GM21723 (cell line): ENCODE results near the gene NFKB2.

Experiments used
- ATAC-seq: cut with Tn5 transposase; IDR thresholded peaks from one replicate; pipeline ENCODE4 v1.9.1; 2021; ENCODE audit warnings: mild to moderate bottlenecking, moderate library complexity; ENCODE audit not compliant: unreplicated experiment

Gene NFKB2

DNA sequence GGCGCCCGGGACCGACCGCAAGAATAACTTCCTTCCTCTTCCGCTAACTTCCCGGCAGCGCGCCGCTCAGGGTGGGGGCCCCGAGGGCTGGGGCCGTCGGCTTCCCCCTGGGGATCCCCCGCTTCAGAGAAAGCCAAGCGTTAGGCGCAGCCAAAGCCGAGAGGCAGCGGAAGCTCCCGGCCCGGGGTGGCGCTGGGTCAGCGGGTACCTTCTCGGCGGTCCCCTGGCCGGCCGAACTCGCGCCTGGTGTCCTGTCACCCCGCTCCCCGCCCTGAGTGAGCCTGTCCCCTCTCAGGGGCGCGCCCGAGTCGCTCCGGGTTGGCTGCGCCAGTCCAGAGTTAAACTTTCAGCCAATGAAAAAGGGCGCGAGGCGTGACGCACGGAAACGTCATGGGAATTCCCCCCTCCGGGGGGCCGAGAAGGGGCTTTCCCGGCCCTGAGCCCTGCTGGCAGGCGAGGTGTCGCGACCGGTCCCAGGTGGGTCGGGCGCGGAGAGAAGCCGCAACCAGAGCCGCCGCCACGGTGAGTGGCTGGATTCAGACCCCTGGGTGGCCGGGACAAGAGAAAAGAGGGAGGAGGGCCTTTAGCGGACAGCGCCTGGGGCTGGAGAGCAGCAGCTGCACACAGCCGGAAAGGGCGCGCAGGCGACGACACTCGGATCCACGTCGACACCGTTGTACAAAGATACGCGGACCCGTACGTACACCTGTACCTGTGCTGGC, 1.3 kb upstream of the NFKB2 start:
- peak; percentile 82 for ATAC-seq

DNA sequence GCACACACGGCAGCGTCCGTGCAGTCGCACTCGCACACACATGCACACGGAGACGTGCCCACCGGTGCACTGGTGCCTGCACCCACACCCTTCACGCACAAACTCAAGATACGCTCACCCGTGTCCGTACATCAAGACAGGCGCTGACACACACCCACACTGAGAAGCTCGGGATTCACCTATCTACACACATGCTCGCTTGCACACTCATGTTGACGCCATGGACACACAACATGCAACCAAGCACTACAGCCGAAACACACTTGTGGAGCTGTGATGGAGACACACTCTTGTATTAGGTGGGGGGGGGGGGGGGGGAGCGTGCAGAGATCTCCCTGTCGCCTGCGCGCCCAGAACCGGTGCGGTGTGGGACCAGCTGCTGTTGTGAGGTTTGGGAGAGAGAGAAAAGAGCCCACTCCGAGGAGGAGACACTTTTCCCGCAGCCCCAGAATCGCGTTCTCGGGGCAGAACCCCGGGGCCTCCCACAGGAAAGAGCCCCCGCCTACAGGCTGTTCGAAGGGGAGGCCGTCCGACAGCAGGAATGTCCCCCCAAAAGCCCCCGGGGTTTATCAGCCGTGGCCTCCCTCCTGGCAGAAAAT, 605 bp upstream of the NFKB2 start:
- peak; percentile 1 for ATAC-seq

DNA sequence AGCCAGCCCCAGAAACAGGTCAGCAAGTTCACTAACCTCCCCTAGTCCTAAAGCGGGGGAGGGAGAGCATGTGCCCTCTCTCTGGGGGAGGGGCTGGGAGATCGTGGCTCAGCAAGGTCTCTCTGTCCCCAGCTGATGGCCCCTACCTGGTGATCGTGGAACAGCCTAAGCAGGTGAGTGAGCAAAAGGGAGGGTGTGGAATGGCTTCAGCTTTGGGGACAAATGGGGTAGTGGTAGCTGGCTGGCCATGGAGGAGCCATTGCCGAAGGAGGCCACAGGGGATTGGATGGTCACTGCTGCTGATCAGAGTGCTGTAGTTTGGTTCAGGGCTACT, 779 bp downstream of the NFKB2 start:
- ATAC-seq, result no peak

DNA sequence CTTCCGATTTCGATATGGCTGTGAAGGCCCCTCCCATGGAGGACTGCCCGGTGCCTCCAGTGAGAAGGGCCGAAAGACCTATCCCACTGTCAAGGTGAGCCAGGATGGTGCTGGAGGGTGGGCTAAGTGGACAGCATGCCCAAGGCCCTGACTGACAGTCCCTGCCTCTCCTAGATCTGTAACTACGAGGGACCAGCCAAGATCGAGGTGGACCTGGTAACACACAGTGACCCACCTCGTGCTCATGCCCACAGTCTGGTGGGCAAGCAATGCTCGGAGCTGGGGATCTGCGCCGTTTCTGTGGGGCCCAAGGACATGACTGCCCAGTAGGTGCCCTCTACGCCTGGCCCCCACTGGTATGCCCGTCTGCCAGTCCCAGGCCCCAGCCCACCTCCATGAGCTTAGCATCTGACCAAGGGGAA, 1.2 kb downstream of the NFKB2 start:
- no peak for ATAC-seq

DNA sequence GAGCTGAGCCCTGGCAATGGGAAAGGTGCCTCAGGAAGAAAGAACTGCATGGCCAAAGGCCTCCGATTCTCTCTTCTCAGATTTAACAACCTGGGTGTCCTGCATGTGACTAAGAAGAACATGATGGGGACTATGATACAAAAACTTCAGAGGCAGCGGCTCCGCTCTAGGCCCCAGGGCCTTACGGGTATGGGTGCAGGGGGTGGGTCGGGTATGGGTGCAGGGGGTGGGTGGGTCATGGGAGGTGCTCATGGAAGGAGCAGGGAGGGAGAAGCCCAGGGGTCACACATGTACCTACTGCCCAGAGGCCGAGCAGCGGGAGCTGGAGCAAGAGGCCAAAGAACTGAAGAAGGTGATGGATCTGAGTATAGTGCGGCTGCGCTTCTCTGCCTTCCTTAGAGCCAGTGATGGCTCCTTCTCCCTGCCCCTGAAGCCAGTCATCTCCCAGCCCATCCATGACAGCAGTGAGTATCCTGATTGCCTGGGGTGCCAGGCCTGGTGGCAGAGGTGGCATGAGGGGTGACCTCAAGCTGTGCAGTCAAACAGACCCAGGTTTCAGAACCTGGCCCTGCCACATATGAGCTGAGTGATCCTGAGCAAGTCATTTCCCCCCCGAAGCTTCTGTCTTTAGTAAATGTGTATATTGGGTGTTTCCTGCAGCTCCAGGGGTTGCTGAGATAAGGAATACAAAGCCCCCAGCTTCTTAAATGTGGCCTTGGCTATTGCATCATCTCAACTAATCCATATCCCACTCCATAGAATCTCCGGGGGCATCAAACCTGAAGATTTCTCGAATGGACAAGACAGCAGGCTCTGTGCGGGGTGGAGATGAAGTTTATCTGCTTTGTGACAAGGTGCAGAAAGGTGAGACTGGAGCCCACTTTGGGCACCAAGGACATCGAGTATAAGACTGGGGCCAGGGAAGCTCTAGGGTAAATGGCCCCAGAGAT, 2.0 kb downstream of the NFKB2 start:
- ATAC-seq, result no peak

DNA sequence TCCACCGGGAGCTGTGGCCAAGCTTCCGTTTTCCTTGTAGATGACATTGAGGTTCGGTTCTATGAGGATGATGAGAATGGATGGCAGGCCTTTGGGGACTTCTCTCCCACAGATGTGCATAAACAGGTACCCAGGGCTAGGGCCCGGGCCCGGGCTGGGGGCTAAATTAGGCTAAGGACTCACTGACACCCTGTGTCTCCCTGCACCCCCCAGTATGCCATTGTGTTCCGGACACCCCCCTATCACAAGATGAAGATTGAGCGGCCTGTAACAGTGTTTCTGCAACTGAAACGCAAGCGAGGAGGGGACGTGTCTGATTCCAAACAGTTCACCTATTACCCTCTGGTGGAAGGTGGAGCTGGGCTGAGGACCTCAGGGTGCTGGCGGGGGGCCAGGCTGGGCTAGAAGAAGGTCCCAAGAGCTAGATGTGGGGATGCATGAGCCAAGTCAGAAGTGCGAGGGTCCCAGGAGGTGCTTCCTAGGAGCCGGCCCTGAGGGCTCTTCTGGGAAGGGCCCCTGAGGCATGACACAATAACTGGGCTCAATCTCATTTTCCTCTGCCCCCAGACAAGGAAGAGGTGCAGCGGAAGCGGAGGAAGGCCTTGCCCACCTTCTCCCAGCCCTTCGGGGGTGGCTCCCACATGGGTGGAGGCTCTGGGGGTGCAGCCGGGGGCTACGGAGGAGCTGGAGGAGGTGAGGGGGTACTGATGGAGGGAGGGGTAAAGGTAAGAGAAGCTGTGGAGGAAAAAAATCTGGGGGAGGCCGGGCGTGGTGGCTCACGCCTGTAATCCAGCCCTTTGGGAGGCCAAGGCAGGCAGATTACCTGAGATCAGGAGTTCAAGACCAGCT, 2.9 kb downstream of the NFKB2 start:
- no peak for ATAC-seq

DNA sequence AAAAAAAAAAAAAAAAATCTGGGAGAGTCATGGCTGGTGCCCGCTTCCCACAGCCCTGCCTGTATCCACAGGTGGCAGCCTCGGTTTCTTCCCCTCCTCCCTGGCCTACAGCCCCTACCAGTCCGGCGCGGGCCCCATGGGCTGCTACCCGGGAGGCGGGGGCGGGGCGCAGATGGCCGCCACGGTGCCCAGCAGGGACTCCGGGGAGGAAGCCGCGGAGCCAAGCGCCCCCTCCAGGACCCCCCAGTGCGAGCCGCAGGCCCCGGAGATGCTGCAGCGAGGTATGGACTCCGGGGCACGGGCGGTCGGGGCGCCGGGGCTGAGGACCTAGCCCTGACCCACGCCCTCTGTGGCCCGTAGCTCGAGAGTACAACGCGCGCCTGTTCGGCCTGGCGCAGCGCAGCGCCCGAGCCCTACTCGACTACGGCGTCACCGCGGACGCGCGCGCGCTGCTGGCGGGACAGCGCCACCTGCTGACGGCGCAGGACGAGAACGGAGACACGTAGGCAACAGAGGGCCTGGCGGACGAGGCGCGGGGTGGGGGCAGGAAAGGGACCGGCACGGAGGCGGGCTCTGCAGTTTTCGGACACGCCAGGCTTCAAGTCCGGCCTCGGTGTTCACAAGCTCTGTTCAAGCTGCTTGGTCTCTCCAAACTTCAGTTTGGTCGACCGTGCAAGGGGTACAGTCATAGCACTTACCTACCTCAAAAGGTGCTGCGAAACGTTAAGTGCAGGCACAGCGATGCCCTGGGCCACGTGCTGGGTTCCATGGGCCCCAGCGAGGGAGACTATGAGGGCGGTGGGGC, 3.9 kb downstream of the NFKB2 start:
- ATAC-seq, result peak; percentile 50

DNA sequence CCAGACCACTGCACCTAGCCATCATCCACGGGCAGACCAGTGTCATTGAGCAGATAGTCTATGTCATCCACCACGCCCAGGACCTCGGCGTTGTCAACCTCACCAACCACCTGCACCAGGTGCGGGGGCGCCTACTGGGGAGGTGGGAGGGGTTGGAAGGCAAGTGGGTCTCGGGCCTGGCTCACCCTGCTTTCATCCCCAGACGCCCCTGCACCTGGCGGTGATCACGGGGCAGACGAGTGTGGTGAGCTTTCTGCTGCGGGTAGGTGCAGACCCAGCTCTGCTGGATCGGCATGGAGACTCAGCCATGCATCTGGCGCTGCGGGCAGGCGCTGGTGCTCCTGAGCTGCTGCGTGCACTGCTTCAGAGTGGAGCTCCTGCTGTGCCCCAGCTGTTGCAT, 4.6 kb downstream of the NFKB2 start:
- no peak for ATAC-seq

DNA sequence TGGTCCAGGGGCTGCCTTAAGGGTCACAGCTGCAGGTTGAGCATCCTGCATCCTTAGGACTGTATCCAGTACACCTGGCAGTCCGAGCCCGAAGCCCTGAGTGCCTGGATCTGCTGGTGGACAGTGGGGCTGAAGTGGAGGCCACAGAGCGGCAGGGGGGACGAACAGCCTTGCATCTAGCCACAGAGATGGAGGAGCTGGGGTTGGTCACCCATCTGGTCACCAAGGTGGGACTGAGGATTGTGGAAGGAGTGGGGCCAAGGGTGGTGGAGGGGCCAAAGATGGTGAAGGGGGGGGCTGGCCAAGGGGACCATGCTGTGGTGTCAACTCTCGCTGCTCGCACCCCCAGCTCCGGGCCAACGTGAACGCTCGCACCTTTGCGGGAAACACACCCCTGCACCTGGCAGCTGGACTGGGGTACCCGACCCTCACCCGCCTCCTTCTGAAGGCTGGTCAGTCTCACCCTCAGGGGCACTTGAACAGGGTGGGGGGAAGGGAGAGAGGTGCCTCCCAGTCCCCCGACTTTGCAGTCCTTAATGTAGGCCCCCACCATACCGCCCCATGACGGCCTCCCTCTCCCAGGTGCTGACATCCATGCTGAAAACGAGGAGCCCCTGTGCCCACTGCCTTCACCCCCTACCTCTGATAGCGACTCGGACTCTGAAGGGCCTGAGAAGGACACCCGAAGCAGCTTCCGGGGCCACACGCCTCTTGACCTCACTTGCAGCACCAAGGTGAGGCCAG, 5.3 kb downstream of the NFKB2 start:
- no peak for ATAC-seq

DNA sequence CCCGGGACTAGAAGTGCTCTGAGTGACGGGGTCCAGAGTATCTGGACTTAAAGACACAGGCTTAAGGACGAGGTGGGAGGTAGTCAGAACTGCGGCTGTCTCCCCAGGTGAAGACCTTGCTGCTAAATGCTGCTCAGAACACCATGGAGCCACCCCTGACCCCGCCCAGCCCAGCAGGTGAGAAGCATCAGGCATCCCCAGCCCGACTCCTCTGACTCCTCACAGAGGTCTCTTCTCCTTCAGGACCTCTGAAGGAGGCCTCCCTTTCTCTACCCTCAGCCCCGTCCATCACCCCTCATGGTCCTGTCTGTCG, 5.8 kb downstream of the NFKB2 start:
- no peak for ATAC-seq

DNA sequence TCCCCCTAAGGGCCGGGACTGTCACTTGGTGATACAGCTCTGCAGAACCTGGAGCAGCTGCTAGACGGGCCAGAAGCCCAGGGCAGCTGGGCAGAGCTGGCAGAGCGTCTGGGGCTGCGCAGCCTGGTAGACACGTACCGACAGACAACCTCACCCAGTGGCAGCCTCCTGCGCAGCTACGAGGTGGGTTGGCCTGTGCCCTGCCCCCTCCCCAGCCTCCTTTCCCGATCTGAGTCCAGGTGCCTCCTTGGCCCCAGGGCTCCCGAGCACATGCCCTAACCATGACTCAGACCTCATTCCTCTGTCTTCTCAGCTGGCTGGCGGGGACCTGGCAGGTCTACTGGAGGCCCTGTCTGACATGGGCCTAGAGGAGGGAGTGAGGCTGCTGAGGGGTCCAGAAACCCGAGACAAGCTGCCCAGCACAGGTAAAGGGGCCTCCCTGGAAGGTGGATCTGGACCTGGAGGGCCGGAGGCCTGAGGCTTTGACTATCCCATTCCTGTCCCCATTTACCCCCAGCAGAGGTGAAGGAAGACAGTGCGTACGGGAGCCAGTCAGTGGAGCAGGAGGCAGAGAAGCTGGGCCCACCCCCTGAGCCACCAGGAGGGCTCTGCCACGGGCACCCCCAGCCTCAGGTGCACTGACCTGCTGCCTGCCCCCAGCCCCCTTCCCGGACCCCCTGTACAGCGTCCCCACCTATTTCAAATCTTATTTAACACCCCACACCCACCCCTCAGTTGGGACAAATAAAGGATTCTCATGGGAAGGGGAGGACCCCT, 6.4 kb downstream of the NFKB2 start:
- no peak for ATAC-seq

DNA sequence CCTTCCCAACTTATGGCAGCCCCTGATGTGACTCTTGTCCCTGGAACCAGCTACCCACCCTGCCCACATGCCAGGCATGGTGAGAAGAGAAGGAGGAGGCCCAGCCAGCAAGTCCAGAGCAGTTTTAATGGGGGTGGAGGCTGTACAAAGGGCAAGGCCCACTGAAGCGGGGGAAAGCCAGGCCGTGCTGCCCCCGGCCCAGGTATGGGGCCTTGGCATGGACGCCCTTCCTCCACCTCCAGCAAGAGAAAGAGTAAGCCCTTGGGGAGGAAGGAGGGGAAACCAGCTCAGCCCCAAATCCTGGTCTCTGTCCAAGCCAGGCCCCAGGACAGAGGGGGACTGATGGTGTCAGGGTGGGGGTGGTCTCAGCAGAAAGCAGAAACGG, 7.0 kb downstream of the NFKB2 start:
- ATAC-seq, result no peak

DNA sequence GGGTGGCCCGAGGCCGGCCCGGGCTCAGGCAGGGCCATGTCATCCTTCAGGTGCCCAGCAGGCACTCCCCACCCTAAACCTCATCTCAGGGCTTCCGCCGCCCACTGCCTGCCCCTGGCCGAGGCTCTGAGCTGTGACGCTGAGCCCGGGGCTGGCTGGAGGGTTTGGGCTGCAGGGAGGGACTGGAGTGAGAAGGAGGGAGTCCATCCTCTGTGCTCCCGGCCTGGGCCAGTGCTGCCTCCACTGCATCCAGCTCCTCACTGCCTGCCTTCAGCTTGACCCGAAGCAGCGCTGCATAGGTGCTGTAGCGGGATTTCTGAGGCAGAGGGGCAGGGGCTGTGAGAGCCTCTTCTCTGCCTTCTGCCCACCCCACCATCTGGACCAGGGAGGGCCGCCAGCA, 7.6 kb downstream of the NFKB2 start:
- no peak for ATAC-seq

DNA sequence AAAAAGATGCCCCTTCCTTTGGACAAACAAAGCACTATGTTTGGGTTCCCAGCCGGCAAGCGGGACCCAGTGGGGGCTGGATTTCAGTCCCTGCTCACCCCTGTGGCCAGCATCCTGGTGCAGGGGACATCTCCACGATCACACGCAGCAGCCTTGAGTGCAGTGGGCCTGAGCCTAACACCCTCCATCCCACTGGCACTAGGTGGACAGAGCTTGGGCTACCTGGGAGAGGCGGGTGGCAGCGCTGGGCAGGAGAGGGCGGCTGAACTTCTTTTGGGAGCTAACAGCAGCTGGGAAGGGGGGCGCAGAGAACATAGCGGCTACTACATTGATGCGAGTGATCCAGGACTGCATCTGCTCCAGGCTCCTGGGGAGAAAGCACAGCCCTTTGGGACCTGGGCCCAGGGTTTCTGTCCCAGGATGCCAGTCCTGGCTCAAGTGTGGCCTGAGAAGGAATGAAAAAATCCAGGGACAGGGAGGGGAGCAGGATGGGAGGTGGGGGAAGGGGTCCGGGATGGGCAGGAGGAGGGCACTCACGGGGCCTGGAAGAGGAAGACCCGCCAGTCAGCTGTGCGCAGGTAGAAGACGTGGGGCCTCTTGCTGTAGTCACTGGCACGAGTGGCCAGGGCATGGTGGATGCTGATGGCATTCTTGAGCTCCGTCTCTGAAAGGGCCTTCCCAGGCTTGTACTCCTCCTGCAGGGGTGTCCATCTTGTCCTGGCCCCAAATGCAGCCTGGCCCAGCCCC, 9.0 kb downstream of the NFKB2 start:
- no peak for ATAC-seq

DNA sequence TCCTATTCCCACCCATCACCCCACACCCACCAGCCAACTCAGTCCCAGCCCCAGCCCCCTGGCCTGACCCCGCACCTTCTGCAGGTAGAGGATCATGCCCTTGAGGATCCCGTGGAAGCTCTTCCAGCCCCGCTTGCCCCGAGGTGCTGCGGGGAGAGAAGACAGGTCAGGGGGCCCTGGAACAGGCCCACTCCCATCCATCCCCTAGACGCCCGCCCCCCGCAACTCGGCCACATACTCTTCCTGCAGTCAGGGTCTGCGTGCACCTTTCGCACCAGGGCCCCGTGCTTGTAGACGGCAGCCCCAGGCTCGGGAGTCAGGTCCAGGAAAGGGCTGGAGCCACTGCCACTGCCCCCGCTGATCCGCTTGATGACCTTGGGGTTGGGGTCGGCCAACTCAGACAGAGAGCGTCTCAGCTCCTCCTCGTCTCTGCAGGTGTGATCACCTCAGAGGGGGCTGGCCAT, 9.6 kb downstream of the NFKB2 start:
- no peak for ATAC-seq

DNA sequence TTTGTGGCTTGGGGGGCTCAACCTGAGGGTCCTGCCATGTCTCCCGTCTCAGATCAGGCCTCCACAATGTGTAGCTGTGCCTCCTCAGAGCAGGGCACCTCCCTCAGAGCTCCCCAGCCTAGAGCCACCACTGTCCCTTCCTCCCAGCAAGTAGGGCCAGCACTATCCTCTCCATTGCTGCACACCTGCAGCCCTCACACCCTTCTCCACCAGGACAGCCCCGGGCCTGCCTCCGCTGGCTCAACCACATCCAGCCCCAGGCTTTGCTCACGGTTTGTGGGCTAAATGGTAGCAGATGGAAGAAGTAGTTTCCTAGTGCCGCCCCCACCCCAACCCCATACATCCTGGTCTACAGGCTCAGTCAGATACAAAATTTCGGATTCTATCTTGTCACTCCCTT, 10.1 kb downstream of the NFKB2 start:
- ATAC-seq, result no peak

DNA sequence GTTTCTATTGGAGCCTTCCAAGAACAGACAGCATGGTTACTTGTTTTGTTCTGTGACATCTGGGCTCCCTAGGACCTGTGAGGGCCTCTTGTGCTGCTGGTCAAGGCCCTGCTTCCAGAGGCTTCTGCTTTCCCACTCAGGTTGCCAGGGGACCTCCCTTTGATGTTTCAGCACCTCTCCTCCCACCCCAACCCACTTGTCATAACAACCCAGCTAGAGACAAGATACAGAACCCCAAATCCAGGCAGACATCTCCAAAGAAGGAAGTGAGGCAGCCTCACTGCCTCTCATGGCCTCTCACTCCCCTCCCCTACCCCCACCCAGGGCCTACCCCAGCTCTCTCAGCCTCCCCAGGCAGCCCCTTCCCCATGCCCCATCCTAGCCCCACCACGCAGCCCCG, 11.3 kb downstream of the NFKB2 start:
- no peak for ATAC-seq
